Measurements from ENCODE around the gene BICC1. TPM values are rescaled to one million over a fixed set of nuclear protein-coding genes. Genes with fewer than 3 reads are reported as not detected.

BICC1 gene
- total and polyA plus RNA-seq, 2 of the 8 experiments (the other 6 are each of a cell fraction or from before 2014, with no cell fraction given): 0.20 to 0.73 TPM

- no peaks in the 10 kb centered on the region for H3K27me3 ChIP-seq (replicated peaks in 1 of 4; ENCODE audit: control insufficient read depth in 3 of 4, extremely low read depth in 1 of 4, insufficient read depth in 3 of 4, low read length in 3 of 4)
- no peak overlapping the region for H3K18ac ChIP-seq (ENCODE audit: extremely low read depth, low read length)
- no peaks in the 10 kb centered on the region for H3K36me3 ChIP-seq (ENCODE audit: control insufficient read depth in 2 of 4, insufficient read depth in 4 of 4, low read length in 3 of 4)
- H4K5ac ChIP-seq (ENCODE audit: insufficient read length, low read depth, low read length): no peak overlapping the region
- H3K9ac ChIP-seq (replicated peaks in 1 of 4; ENCODE audit: extremely low read depth in 1 of 4, low read depth in 3 of 4, low read length in 3 of 4): no peak overlapping the region
- TF ChIP-seq TCF12 (IDR thresholded peaks at IDR 0.05; ENCODE audit: low read depth, low read length): no peak
- H4K8ac ChIP-seq (ENCODE audit: extremely low read depth, insufficient read depth, low read length): no peak overlapping the region
- H3K4ac ChIP-seq (replicated peaks; ENCODE audit: insufficient read length, low read depth, low read length): no peak overlapping the region
- H3K79me2 ChIP-seq (ENCODE audit: control insufficient read depth in 1 of 2, insufficient read depth in 2 of 2, low read length in 2 of 2): no peaks in the 10 kb centered on the region
- no peaks in the 10 kb centered on the region for H4K20me1 ChIP-seq (replicated peaks in 1 of 2; ENCODE audit: control insufficient read depth in 1 of 2, insufficient read depth in 2 of 2, low read length in 2 of 2)
- no peak overlapping the region for H3K23ac ChIP-seq (ENCODE audit: insufficient read length)
- WGBS, 2 experiments (ENCODE audit: extremely low coverage in 1 of 2, insufficient coverage in 1 of 2, insufficient read length in 1 of 2, insufficient replicate concordance in 2 of 2, low coverage in 1 of 2, low lambda C conversion rate in 2 of 2, missing lambda C conversion rate in 1 of 2): 91% methylated on average over 10 of the region's 13 CpGs; no CpG with 5 or more reads in 1 of the 2 experiments
- no peak overlapping the region for H2BK20ac ChIP-seq (ENCODE audit: low read length)
- H3K14ac ChIP-seq (ENCODE audit: insufficient read length): no peak overlapping the region
- no peak overlapping the region for H2BK5ac ChIP-seq (ENCODE audit: low read depth, low read length)
- H2AFZ ChIP-seq (ENCODE audit: low read length): no peak overlapping the region
- peak overlapping the region; percentile 43 for H3K56ac ChIP-seq (replicated peaks; ENCODE audit: insufficient read length, low read depth, low read length)
- H3K4me2 ChIP-seq (ENCODE audit: insufficient read depth in 1 of 2, low read depth in 2 of 2, low read length in 2 of 2): no peak overlapping the region
- no peak overlapping the region for H2BK15ac ChIP-seq (ENCODE audit: low read length)
- H3K23me2 ChIP-seq (ENCODE audit: low read depth, low read length): no peaks in the 10 kb centered on the region
- DNase-seq (ENCODE audit: low read depth in 1 of 2, low spot score in 2 of 2) (no peak), FAIRE-seq (no peak)
- H3K4me1 ChIP-seq (replicated peaks in 1 of 4; ENCODE audit: control insufficient read depth in 3 of 4, insufficient read depth in 4 of 4, low read length in 3 of 4): no peaks in the 10 kb centered on the region
- CTCF ChIA-PET (ENCODE audit: partially characterized antibody): interaction anchor here (1.0 to 4.0 kb wide), 7 partner anchors 12 to 287 kb away, joined by 3 to 33 read pairs (median 4); no protein-coding TSS in a partner anchor
- POLR2A ChIA-PET (ENCODE audit: partially characterized antibody): no interaction called here
- no peak overlapping the region for H3K4me3 ChIP-seq (ENCODE audit: extremely low read depth in 1 of 4, insufficient read depth in 2 of 4, low read depth in 3 of 4, low read length in 4 of 4)
- no peak overlapping the region for H4K91ac ChIP-seq (replicated peaks; ENCODE audit: insufficient read length, low read length)
- no peak overlapping the region for H3K27ac ChIP-seq (ENCODE audit: low read depth, low read length)
- H2BK120ac ChIP-seq (replicated peaks; ENCODE audit: low read depth, low read length): no peak overlapping the region
- no peaks in the 10 kb centered on the region for H3K9me3 ChIP-seq (ENCODE audit: insufficient read depth in 2 of 2, low read depth in 1 of 2, low read length in 1 of 2)
- H2BK12ac ChIP-seq (ENCODE audit: low read depth, low read length): no peak overlapping the region
- H2AK5ac ChIP-seq (ENCODE audit: low read depth, low read length): no peak overlapping the region
- no peaks in the 10 kb centered on the region for H3K79me1 ChIP-seq (ENCODE audit: low read depth, low read length)
Observed at GRCh38 chr10:58586282-58587245, 73.9 kb downstream of the BICC1 start.
